ENCODE results near the gene SLC46A3.
A peak's percentile ranks its signal among the peaks of the same experiment; 100 is the strongest.

SLC46A3 gene

GRCh38 chr13:28671126-28671792, 47.5 kb downstream of the SLC46A3 start:
- H3K4me3 ChIP-seq (ENCODE audit: low read length), result no peak overlapping the region
- TF ChIP-seq CTCF (IDR thresholded peaks at IDR 0.05; ENCODE audit: insufficient read depth, low read depth, low read length, missing control alignments), result no peak
- no peak for DNase-seq (ENCODE audit: low read depth)

GRCh38 chr13:28666897-28667488, 51.8 kb downstream of the SLC46A3 start:
- no peak for DNase-seq (ENCODE audit: low read depth)

GRCh38 chr13:28659621-28659970, 59.2 kb downstream of the SLC46A3 start:
- DNase-seq (ENCODE audit: low read depth), result peak; percentile 57

More at GRCh38 chr13:28666897-28667488, 51.8 kb downstream of the SLC46A3 start:
- H3K4me3 ChIP-seq (ENCODE audit: low read length), result no peak overlapping the region
- TF ChIP-seq CTCF (IDR thresholded peaks at IDR 0.05; ENCODE audit: insufficient read depth, low read depth, low read length, missing control alignments), result no peak

GRCh38 chr13:28658796-28659620, 59.8 kb downstream of the SLC46A3 start, which contains the start of gene POMP:
Gene POMP (plus strand): TSS chr13:28659130. CDS start chr13:28659185, 55 bp downstream.
- DNase-seq (ENCODE audit: low read depth), result peak; percentile 93
- peak within 1 kb of the TSS; percentile 89 for H3K4me3 ChIP-seq (ENCODE audit: low read length)
- peak; percentile 8 for TF ChIP-seq CTCF (IDR thresholded peaks at IDR 0.05; ENCODE audit: insufficient read depth, low read depth, low read length, missing control alignments)

More at GRCh38 chr13:28659621-28659970, 59.2 kb downstream of the SLC46A3 start:
- peak; percentile 0 for TF ChIP-seq CTCF (IDR thresholded peaks at IDR 0.05; ENCODE audit: insufficient read depth, low read depth, low read length, missing control alignments)
- peak overlapping the region; percentile 89 for H3K4me3 ChIP-seq (ENCODE audit: low read length)

- H3K4me3 ChIP-seq (ENCODE audit: low read length), result peak overlapping the region; percentile 89
- DNase-seq (ENCODE audit: low read depth), result no peak
- no peak for TF ChIP-seq CTCF (IDR thresholded peaks at IDR 0.05; ENCODE audit: insufficient read depth, low read depth, low read length, missing control alignments)
Observed at GRCh38 chr13:28658539-28658795, 60.3 kb downstream of the SLC46A3 start.

- TF ChIP-seq CTCF (IDR thresholded peaks at IDR 0.05; ENCODE audit: insufficient read depth, low read depth, low read length, missing control alignments), result peak; percentile 15
- DNase-seq (ENCODE audit: low read depth), result peak; percentile 16
- H3K4me3 ChIP-seq (ENCODE audit: low read length), result peak overlapping the region; percentile 89
Observed at GRCh38 chr13:28657784-28658538, 60.8 kb downstream of the SLC46A3 start.

Measured in epithelial cell of esophagus (primary cell).